Measurements from ENCODE around the gene RPL7A.

DNA sequence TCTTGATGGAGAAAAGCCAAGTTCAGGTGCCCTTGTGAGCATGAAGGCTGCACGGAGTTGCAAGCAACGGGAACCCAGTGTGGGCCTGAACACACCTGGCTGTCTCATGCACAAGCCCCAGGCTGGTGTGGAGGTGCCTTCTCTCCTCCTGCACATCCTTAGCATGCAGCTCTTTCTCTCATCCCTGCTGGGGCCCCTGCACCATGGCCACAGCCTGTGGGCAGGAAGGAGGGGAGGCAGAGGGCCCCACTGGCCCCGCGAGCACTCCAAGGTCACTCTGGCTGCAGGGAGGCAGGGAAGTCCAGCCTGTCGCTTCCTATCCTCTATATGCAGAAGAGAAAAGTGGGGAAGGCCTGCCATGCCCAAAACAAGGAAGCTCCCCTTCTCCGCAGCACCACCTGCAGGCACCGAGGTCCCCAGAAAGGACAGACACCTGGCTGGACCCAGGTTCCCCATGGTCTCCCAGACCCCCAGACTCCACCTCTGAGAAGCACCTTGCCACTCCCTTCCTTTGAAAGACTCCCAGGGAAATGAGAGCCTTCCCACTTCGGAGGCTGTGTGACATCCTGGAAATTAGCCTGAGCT, 46.8 kb downstream of the RPL7A start:
- no peak for TF ChIP-seq CTCF (IDR thresholded peaks at IDR 0.05 in 4 of 5, conservative IDR thresholded peaks at IDR 0.05 in 1 of 5)
- no peak for TF ChIP-seq POLR2A (IDR thresholded peaks at IDR 0.05)
